Thymus (tissue), 11 donors: ENCODE results near the gene SEMA6B. TPM values are rescaled to one million over a fixed set of nuclear protein-coding genes. Genes with fewer than 3 reads are reported as not detected.
"Not testable (repeated sequence)": the region's sequence is repeated elsewhere in the genome, so short reads cannot be mapped to it uniquely, and the experiment has no call there.

Source experiments
- DNase-seq, 9 donors: peaks; one replicate each; pipeline ENCODE4 v3.0.0-alpha.2; 2013; ENCODE audit warnings: low spot score in 9 of 9, low read depth in 6 of 9, missing footprints in 1 of 9
- H3K27ac ChIP-seq, 2 donors: one replicate each; pipeline ENCODE4 v1.5.1; 2013; ENCODE audit warnings: control low read depth in 1 of 2, low read depth in 1 of 2, low read length in 1 of 2, mild to moderate bottlenecking in 1 of 2, moderate library complexity in 1 of 2
- H3K27me3 ChIP-seq, 2 donors: one replicate each; pipeline ENCODE4 v1.5.1; 2013; ENCODE audit warnings: low read length in 1 of 2; ENCODE audit not compliant: control insufficient read depth in 2 of 2, insufficient read depth in 1 of 2
- H3K36me3 ChIP-seq, 2 donors: one replicate each; pipeline ENCODE4 v1.5.1; 2013; ENCODE audit warnings: low read length in 1 of 2, mild to moderate bottlenecking in 1 of 2, moderate library complexity in 1 of 2; ENCODE audit not compliant: control insufficient read depth in 2 of 2, insufficient read depth in 2 of 2
- H3K4me1 ChIP-seq, 2 donors: one replicate each; pipeline ENCODE4 v1.5.1; 2013; ENCODE audit warnings: low read length in 2 of 2; ENCODE audit not compliant: control insufficient read depth in 2 of 2, insufficient read depth in 2 of 2
- H3K4me3 ChIP-seq, 2 donors: one replicate each; pipeline ENCODE4 v1.5.1; 2013; ENCODE audit warnings: low read length in 2 of 2, control low read depth in 1 of 2, mild to moderate bottlenecking in 1 of 2
- H3K9me3 ChIP-seq, 2 donors: one replicate each; pipeline ENCODE4 v1.5.1; 2013; ENCODE audit warnings: low read length in 1 of 2, mild to moderate bottlenecking in 1 of 2; ENCODE audit not compliant: control insufficient read depth in 2 of 2, insufficient read depth in 1 of 2
- WGBS: extraction: QIAGEN DNeasy Blood & Tissue Kit; methylation state at CpG from one replicate; pipeline ENCODE4 v1.1.7; 2013; 5-methylcytosine and 5-hydroxymethylcytosine counted together
- polyA plus RNA-seq: library from polyadenylated mRNA; stranded (reverse); fragments of 200-250 nt; gene quantifications from one replicate; pipeline ENCODE4 v1.2.3, GENCODE V29; 2013
- total RNA-seq: library from RNA; stranded (reverse); fragments of 120-200 nt; gene quantifications from one replicate; pipeline ENCODE4 v1.2.4, GENCODE V29; 2013
- donor health status: healthy.

The SEMA6B gene
- total and polyA plus RNA-seq, 2 donors, result 0.85 to 4.7 TPM

- DNase-seq, result no peak
- 85% methylated on average over 77 of the region's 77 CpGs for WGBS
- Histone ChIP-seq H3K27ac (no peak overlapping the region), H3K4me3 (no peak overlapping the region), H3K9me3 (no peaks in the 10 kb centered on the region), H3K4me1 (peaks cover 0 to 5% of the 10 kb centered on the region in 2 donors), H3K27me3 (no peaks in the 10 kb centered on the region), H3K36me3 (no peaks in the 10 kb centered on the region)
Observed at GRCh38 chr19:4542896-4543841, 16.3 kb downstream of the SEMA6B start.

DNA sequence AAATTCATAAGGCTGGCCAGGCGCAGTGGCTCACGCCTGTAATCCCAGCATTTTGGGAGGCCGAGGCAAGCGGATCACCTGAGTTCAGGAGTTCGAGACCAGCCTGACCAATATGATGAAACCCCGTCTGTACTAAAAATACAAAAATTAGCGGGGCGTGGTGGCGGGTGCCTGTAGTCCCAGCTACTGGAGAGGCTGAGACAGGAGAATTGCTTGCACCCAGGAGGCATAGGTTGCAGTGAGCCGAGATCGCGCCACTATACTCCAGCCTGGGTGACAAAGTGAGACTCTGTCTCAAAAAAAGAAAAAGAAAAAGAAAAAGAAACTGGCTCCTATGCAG lies 17.7 kb downstream of the SEMA6B start:
- WGBS, result 97% methylated on average over 12 of the region's 12 CpGs
- not testable (repeated sequence) for H3K27me3 ChIP-seq, H3K4me1 ChIP-seq, DNase-seq, H3K4me3 ChIP-seq, H3K27ac ChIP-seq, H3K9me3 ChIP-seq, H3K36me3 ChIP-seq

- no peak for DNase-seq
- peaks cover 0 to 2% of the 10 kb centered on the region in 2 donors for H3K27me3 ChIP-seq
- no peaks in the 10 kb centered on the region for H3K9me3 ChIP-seq
- no peak overlapping the region for H3K4me3 ChIP-seq
- 93% methylated on average over 12 of the region's 12 CpGs for WGBS
- H3K36me3 ChIP-seq, result no peaks in the 10 kb centered on the region
- no peak overlapping the region for H3K27ac ChIP-seq
- peaks cover 0 to 5% of the 10 kb centered on the region in 2 donors for H3K4me1 ChIP-seq
Observed at GRCh38 chr19:4541114-4541805, 18.2 kb downstream of the SEMA6B start.

DNA sequence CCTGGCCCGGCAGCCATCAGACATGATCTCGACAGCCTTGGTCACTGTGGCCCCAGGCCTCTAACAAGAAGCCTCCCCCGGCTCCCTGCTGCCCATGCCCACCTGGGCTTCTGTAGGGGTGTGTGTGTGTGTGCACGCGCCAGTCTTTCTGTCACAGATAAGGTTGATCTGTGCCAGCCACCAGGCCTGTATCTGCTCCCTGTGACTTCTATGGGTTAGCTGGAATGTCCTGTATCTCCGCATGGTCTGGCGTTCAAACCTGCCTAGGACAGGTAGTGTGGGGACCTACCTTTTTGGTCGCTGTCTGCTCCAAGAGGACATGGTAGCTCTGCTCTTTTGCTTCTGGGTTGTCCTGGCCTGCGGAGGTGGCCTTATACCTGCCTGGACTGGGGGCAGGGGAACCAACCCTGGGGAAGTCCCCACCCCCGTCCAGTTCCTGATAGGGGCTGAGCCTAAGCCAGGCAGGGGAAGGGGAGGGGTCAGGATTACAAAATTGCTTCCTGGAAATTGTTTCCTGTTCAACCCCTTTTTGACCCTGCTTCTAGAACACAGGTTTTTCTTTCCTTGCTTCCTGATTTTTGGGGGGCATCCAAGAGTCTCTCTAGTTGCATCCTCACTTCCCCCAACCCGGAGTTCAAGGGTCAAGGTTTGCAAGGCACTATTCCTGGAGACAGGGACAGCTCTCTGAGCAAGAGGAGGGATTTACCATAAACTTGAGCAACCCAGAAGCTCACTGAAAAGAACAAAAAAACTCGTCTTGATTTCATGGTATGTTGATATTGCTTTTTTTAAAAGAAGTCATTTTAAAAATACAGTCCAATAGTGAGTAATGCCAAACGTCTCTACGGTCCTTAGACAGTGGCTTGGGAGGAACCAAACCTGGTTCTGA lies 19.5 kb downstream of the SEMA6B start, which contains the start of gene LRG1:
Gene LRG1 (minus strand): TSS at position 344 of the 889 bp plus-strand sequence. CDS start 23 bp downstream, at position 321.
- 72% methylated on average over 14 of the region's 14 CpGs for WGBS
- Histone ChIP-seq H3K27me3 (peaks cover 4 to 14% of the 10 kb centered on the region in 2 donors), H3K9me3 (no peaks in the 10 kb centered on the region), H3K36me3 (no peaks in the 10 kb centered on the region), H3K4me3 (no peak within 1 kb of the TSS), H3K27ac (no peak within 1 kb of the TSS), H3K4me1 (peaks cover 0 to 10% of the 10 kb centered on the region in 2 donors)
- peak in 1 of 9 donors; percentile 25 for DNase-seq

DNA sequence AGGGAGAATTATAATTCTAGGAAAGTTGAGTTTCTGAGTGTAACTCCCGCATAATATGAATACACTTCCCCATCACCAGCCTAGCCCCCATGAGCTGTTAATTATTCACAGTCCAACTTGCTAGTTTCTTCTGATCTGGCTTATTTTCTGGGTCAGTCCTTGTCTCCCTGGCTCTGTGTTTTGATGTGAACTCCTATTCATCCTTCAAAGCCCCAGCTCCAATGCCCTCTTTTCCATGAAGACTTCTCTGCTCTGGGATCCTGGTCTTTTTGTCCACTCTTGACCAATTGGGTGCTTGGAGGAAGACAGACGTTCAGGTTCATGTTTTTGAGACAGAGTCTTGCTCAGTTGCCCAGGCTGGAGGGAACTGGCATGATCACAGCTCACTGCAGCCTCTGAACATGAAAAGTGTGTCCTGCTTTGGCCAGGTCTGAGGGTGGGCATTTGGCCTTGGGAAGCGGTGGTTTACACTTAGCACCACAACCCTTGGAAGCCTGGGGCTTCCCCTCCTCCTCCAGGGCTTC lies 20.3 kb downstream of the SEMA6B start:
- Histone ChIP-seq H3K9me3 (no peaks in the 10 kb centered on the region), H3K27me3 (peaks cover 4 to 21% of the 10 kb centered on the region in 2 donors), H3K4me1 (peaks cover 0 to 10% of the 10 kb centered on the region in 2 donors), H3K36me3 (no peaks in the 10 kb centered on the region), H3K27ac (no peak overlapping the region), H3K4me3 (no peak overlapping the region)
- no peak for DNase-seq
- WGBS, result 91% methylated on average over 3 of the region's 3 CpGs

DNA sequence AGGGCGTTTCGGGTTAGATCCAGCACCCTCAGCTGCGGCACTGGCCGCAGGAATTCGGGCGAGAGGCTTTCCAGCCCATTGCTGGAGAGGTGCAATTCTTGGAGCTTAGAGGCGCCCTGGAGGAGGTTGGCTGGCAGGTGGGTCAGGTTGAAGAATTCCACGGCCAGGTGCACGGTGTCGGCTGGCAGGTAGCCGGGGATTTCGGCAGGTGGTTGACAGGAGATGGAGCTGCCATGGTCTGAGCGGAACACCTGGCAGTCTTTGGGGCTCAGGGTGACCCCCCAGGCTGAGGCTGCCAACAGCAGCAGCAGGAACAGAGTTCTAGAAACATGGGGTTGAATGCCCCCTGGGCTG lies 20.9 kb downstream of the SEMA6B start:
- WGBS, result 98% methylated on average over 13 of the region's 13 CpGs
- peaks cover 4 to 27% of the 10 kb centered on the region in 2 donors for H3K27me3 ChIP-seq
- H3K27ac ChIP-seq, result no peak overlapping the region
- no peak for DNase-seq
- no peaks in the 10 kb centered on the region for H3K9me3 ChIP-seq
- H3K4me3 ChIP-seq, result no peak overlapping the region
- no peaks in the 10 kb centered on the region for H3K36me3 ChIP-seq
- H3K4me1 ChIP-seq, result peaks cover 0 to 10% of the 10 kb centered on the region in 2 donors

- Histone ChIP-seq H3K9me3 (no peaks in the 10 kb centered on the region), H3K4me3 (no peak overlapping the region), H3K4me1 (peaks cover 0 to 10% of the 10 kb centered on the region in 2 donors), H3K36me3 (no peaks in the 10 kb centered on the region), H3K27me3 (peaks cover 4 to 28% of the 10 kb centered on the region in 2 donors), H3K27ac (no peak overlapping the region)
- DNase-seq, result no peak
- 96% methylated on average over 27 of the region's 27 CpGs for WGBS
Observed at GRCh38 chr19:4537953-4538600, 21.4 kb downstream of the SEMA6B start.

GRCh38 chr19:4536798-4537197 lies 22.7 kb downstream of the SEMA6B start:
- Histone ChIP-seq H3K27ac (no peak overlapping the region), H3K27me3 (peaks cover 4 to 28% of the 10 kb centered on the region in 2 donors), H3K4me3 (no peak overlapping the region), H3K36me3 (no peaks in the 10 kb centered on the region), H3K4me1 (peaks cover 0 to 10% of the 10 kb centered on the region in 2 donors), H3K9me3 (no peaks in the 10 kb centered on the region)
- 91% methylated on average over 5 of the region's 5 CpGs for WGBS
- no peak for DNase-seq
